Measurements from ENCODE around the gene DISP3. TPM values are rescaled to one million over a fixed set of nuclear protein-coding genes. Genes with fewer than 3 reads are reported as not detected.

DISP3 gene
- total and polyA plus RNA-seq, 2 of the 4 experiments (the other 2 are of a cell fraction), result 0.05 TPM; not detected in 1

DNA sequence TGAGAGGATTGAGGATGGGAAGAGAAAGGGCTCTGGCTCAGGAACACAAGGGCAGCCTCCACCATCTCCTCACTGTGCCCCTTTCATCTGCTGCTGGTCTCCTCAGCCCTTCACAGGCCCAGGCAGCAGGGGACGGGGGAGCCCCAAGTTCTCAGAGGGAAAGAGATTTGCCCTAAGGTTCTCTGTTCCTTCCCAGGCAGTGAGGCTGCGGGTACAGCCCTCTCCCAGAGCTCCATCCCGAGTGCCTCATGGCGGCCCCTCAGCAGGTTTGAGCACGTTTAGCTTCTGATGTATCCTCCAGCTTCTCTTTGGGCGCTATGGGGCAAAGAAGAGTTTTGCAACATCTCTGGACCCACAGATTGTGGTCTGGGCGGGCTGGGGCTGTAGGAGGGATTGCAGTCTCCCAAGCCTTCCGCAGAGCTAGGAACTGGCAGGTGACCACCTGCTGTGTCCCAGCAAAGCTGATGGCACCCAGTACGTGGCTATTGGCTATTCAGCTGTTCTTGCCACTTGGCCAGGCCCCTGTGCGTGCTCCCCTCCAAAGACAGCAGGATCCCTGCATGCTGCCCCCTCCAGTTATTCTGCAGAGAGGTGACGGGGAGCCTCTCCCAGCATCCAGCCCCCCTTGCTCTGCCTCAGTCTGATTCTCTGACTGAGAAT is 10.1 kb downstream of the DISP3 start:
- no peak overlapping the region for H4K5ac ChIP-seq (ENCODE audit: low read depth, low read length)
- H2BK15ac ChIP-seq (ENCODE audit: low read depth, low read length), result no peak overlapping the region
- no peak overlapping the region for H2AK9ac ChIP-seq (replicated peaks; ENCODE audit: low read depth, low read length, poor library complexity)
- no peak overlapping the region for H4K91ac ChIP-seq (ENCODE audit: insufficient read depth, low read depth, low read length)
- no peak overlapping the region for H3K18ac ChIP-seq (ENCODE audit: low read depth, low read length)
- H3K14ac ChIP-seq (replicated peaks; ENCODE audit: low read depth, low read length), result no peak overlapping the region
- H2AK5ac ChIP-seq (ENCODE audit: low read depth, low read length), result no peak overlapping the region
- H2BK20ac ChIP-seq (ENCODE audit: low read depth, low read length), result no peak overlapping the region
- ATAC-seq (ENCODE audit: low read depth) (no peak), DNase-seq (no peak)
- no TSS peak for BruUV-seq (replicated peaks)
- no peak overlapping the region for H2BK5ac ChIP-seq (ENCODE audit: low read depth, low read length, poor library complexity, severe bottlenecking)
- 20% methylated on average over 1 of the region's 11 CpGs; no CpG with 5 or more reads in 1 of the 2 experiments for WGBS, 2 experiments (ENCODE audit: extremely low coverage in 2 of 2, insufficient read length in 1 of 2)
- intact Hi-C loops (cut with micrococcal nuclease), result no loop called here
- H3K27ac ChIP-seq (ENCODE audit: insufficient read depth, low read length), result no peak overlapping the region
- H3K27me3 ChIP-seq (ENCODE audit: control insufficient read depth, insufficient read depth, low read length), result peaks cover 5% of the 10 kb centered on the region
- H3K4me2 ChIP-seq (ENCODE audit: low read depth, low read length), result no peak overlapping the region
- H3K36me3 ChIP-seq (ENCODE audit: control insufficient read depth, insufficient read depth, low read length), result no peaks in the 10 kb centered on the region
- H3K4me1 ChIP-seq (ENCODE audit: control insufficient read depth, insufficient read depth, low read length), result no peaks in the 10 kb centered on the region
- in situ Hi-C loops (cut with MboI; ENCODE audit: low sequenced_read_pairs), result no loop called here
- H2AFZ ChIP-seq (replicated peaks; ENCODE audit: low read length, poor library complexity), result no peak overlapping the region
- H3K4me3 ChIP-seq (ENCODE audit: insufficient read depth, low read depth, low read length), result no peak overlapping the region
- no peak overlapping the region for H4K8ac ChIP-seq (ENCODE audit: low read depth in 2 of 2, low read length in 2 of 2)
- no peak overlapping the region for H3K4ac ChIP-seq (ENCODE audit: low read depth, low read length)
- no peaks in the 10 kb centered on the region for H3K79me1 ChIP-seq (ENCODE audit: low read depth in 1 of 2, low read length in 2 of 2)
- TF ChIP-seq SMC3 (IDR thresholded peaks at IDR 0.05; ENCODE audit: low read depth, low read length) (no peak), FOS (IDR thresholded peaks at IDR 0.05; ENCODE audit: low read depth, low read length) (no peak), RCOR1 (IDR thresholded peaks at IDR 0.05; ENCODE audit: insufficient replicate concordance, low read length) (no peak), RAD21 (IDR thresholded peaks at IDR 0.05; ENCODE audit: low read length) (no peak), RFX5 (IDR thresholded peaks at IDR 0.05; ENCODE audit: low read depth, low read length) (no peak), CEBPB (IDR thresholded peaks at IDR 0.05; ENCODE audit: low read depth, low read length) (no peak), MAFK (IDR thresholded peaks at IDR 0.05; ENCODE audit: low read depth, low read length) (no peak), MAZ (IDR thresholded peaks at IDR 0.05; ENCODE audit: borderline replicate concordance, low read depth, low read length) (no peak), POLR2A (IDR thresholded peaks at IDR 0.05; ENCODE audit: low read depth, low read length) (no peak), BHLHE40 (IDR thresholded peaks at IDR 0.05; ENCODE audit: low read depth, low read length) (no peak), MXI1 (IDR thresholded peaks at IDR 0.05; ENCODE audit: borderline replicate concordance, low read depth, low read length) (no peak), CHD1 (IDR thresholded peaks at IDR 0.05; ENCODE audit: low read depth, low read length) (no peak), NFE2L2 (IDR thresholded peaks at IDR 0.05; ENCODE audit: low read depth, low read length) (no peak)
- TF ChIP-seq, protein P1, sequence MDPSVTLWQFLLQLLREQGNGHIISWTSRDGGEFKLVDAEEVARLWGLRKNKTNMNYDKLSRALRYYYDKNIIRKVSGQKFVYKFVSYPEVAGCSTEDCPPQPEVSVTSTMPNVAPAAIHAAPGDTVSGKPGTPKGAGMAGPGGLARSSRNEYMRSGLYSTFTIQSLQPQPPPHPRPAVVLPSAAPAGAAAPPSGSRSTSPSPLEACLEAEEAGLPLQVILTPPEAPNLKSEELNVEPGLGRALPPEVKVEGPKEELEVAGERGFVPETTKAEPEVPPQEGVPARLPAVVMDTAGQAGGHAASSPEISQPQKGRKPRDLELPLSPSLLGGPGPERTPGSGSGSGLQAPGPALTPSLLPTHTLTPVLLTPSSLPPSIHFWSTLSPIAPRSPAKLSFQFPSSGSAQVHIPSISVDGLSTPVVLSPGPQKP (IDR thresholded peaks at IDR 0.05; ENCODE audit: borderline replicate concordance, low read depth, low read length), result no peak
- TF ChIP-seq, protein P2, sequence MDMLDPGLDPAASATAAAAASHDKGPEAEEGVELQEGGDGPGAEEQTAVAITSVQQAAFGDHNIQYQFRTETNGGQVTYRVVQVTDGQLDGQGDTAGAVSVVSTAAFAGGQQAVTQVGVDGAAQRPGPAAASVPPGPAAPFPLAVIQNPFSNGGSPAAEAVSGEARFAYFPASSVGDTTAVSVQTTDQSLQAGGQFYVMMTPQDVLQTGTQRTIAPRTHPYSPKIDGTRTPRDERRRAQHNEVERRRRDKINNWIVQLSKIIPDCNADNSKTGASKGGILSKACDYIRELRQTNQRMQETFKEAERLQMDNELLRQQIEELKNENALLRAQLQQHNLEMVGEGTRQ (IDR thresholded peaks at IDR 0.05; ENCODE audit: low read depth, low read length), result no peak
- TF ChIP-seq, protein P3, sequence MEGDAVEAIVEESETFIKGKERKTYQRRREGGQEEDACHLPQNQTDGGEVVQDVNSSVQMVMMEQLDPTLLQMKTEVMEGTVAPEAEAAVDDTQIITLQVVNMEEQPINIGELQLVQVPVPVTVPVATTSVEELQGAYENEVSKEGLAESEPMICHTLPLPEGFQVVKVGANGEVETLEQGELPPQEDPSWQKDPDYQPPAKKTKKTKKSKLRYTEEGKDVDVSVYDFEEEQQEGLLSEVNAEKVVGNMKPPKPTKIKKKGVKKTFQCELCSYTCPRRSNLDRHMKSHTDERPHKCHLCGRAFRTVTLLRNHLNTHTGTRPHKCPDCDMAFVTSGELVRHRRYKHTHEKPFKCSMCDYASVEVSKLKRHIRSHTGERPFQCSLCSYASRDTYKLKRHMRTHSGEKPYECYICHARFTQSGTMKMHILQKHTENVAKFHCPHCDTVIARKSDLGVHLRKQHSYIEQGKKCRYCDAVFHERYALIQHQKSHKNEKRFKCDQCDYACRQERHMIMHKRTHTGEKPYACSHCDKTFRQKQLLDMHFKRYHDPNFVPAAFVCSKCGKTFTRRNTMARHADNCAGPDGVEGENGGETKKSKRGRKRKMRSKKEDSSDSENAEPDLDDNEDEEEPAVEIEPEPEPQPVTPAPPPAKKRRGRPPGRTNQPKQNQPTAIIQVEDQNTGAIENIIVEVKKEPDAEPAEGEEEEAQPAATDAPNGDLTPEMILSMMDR (conservative IDR thresholded peaks at IDR 0.05; ENCODE audit: low read depth, low read length), result no peak
- H2BK120ac ChIP-seq (ENCODE audit: low read depth, low read length), result no peak overlapping the region
- H3K56ac ChIP-seq (ENCODE audit: extremely low read depth, insufficient read depth, low read length), result no peak overlapping the region
- no peak overlapping the region for H3K23ac ChIP-seq (ENCODE audit: low read depth, low read length)
- H3K9me1 ChIP-seq (ENCODE audit: insufficient read depth, low read length), result no peaks in the 10 kb centered on the region
- dilution Hi-C loops (cut with HindIII; ENCODE audit: low sequenced_read_pairs, unreplicated experiment), result no loop called here
- no peaks in the 10 kb centered on the region for H4K20me1 ChIP-seq (ENCODE audit: insufficient read depth, low read length)
- ChIA-PET POLR2A (ENCODE audit: unreplicated experiment) (no interaction called here), CTCF (no interaction called here)
- no peaks in the 10 kb centered on the region for H3K9me3 ChIP-seq (ENCODE audit: control insufficient read depth, insufficient read depth, low read length)
- no peak overlapping the region for H3K9ac ChIP-seq (ENCODE audit: low read depth, low read length)

All from IMR-90 (cell line).